ENCODE data around the gene RARRES2. TPM values are rescaled to one million over a fixed set of nuclear protein-coding genes. Genes with fewer than 3 reads are reported as not detected.

RARRES2 gene
- total RNA-seq, 1 experiment from 2014 or later: not detected

- no peak for DNase-seq (ENCODE audit: unreplicated experiment)
- Mint-ChIP-seq H3K36me3 (ENCODE audit: insufficient read depth, unreplicated experiment) (no peaks in the 10 kb centered on the region), H3K27me3 (ENCODE audit: insufficient read depth, unreplicated experiment) (no peaks in the 10 kb centered on the region), H3K4me1 (ENCODE audit: insufficient read depth, unreplicated experiment) (no peaks in the 10 kb centered on the region), H3K4me3 (ENCODE audit: unreplicated experiment) (no peak overlapping the region), H3K9me3 (ENCODE audit: unreplicated experiment) (no peaks in the 10 kb centered on the region), H3K27ac (ENCODE audit: low read depth, unreplicated experiment) (no peak overlapping the region)
- intact Hi-C loops (cut with micrococcal nuclease): no loop called here
- ChIA-PET CTCF (interaction anchor here (0.7 to 1.3 kb wide), 3 partner anchors 59 to 1819 kb away, joined by 3 to 4 read pairs (median 3); no protein-coding TSS in a partner anchor), POLR2A (no interaction called here)
- no peak for TF ChIP-seq CTCF (IDR thresholded peaks at IDR 0.05; ENCODE audit: unreplicated experiment)
- BruUV-seq (replicated peaks): no TSS peak
Observed at GRCh38 chr7:150361807-150362621, 20.6 kb upstream of the RARRES2 start.

- ChIA-PET CTCF (interaction anchor here (0.7 to 1.2 kb wide), 2 partner anchors 88 to 1819 kb away, joined by 3 to 4 read pairs; no protein-coding TSS in a partner anchor), POLR2A (interaction anchor here (0.6 kb wide), 1 partner anchor 9 kb away, joined by 3 read pairs; no protein-coding TSS in a partner anchor)
- TF ChIP-seq CTCF (IDR thresholded peaks at IDR 0.05; ENCODE audit: unreplicated experiment): no peak
- no peak overlapping the region for H3K27ac Mint-ChIP-seq (ENCODE audit: low read depth, unreplicated experiment)
- DNase-seq (ENCODE audit: unreplicated experiment): no peak
- BruUV-seq (replicated peaks): no TSS peak
- no peaks in the 10 kb centered on the region for H3K9me3 Mint-ChIP-seq (ENCODE audit: unreplicated experiment)
- H3K27me3 Mint-ChIP-seq (ENCODE audit: insufficient read depth, unreplicated experiment): no peaks in the 10 kb centered on the region
- no peaks in the 10 kb centered on the region for H3K36me3 Mint-ChIP-seq (ENCODE audit: insufficient read depth, unreplicated experiment)
- intact Hi-C loops (cut with micrococcal nuclease): no loop called here
- no peak overlapping the region for H3K4me3 Mint-ChIP-seq (ENCODE audit: unreplicated experiment)
- H3K4me1 Mint-ChIP-seq (ENCODE audit: insufficient read depth, unreplicated experiment): no peaks in the 10 kb centered on the region
Observed at GRCh38 chr7:150361402-150361801, 20.0 kb upstream of the RARRES2 start.

GRCh38 chr7:150360363-150361058 is 19.1 kb upstream of the RARRES2 start:
- intact Hi-C loops (cut with micrococcal nuclease): no loop called here
- POLR2A ChIA-PET: no interaction called here
- Mint-ChIP-seq H3K27me3 (ENCODE audit: insufficient read depth, unreplicated experiment) (no peaks in the 10 kb centered on the region), H3K4me3 (ENCODE audit: unreplicated experiment) (no peak overlapping the region), H3K4me1 (ENCODE audit: insufficient read depth, unreplicated experiment) (no peaks in the 10 kb centered on the region), H3K27ac (ENCODE audit: low read depth, unreplicated experiment) (no peak overlapping the region), H3K9me3 (ENCODE audit: unreplicated experiment) (no peaks in the 10 kb centered on the region), H3K36me3 (ENCODE audit: insufficient read depth, unreplicated experiment) (no peaks in the 10 kb centered on the region)
- DNase-seq (ENCODE audit: unreplicated experiment): no peak
- TF ChIP-seq CTCF (IDR thresholded peaks at IDR 0.05; ENCODE audit: unreplicated experiment): no peak
- no TSS peak for BruUV-seq (replicated peaks)
- CTCF ChIA-PET: no interaction called here

- no peak for DNase-seq (ENCODE audit: unreplicated experiment)
- no TSS peak for BruUV-seq (replicated peaks)
- ChIA-PET CTCF (no interaction called here), POLR2A (no interaction called here)
- Mint-ChIP-seq H3K4me3 (ENCODE audit: unreplicated experiment) (no peak overlapping the region), H3K9me3 (ENCODE audit: unreplicated experiment) (no peaks in the 10 kb centered on the region), H3K27me3 (ENCODE audit: insufficient read depth, unreplicated experiment) (no peaks in the 10 kb centered on the region), H3K4me1 (ENCODE audit: insufficient read depth, unreplicated experiment) (no peaks in the 10 kb centered on the region), H3K36me3 (ENCODE audit: insufficient read depth, unreplicated experiment) (no peaks in the 10 kb centered on the region), H3K27ac (ENCODE audit: low read depth, unreplicated experiment) (no peak overlapping the region)
- intact Hi-C loops (cut with micrococcal nuclease): no loop called here
- no peak for TF ChIP-seq CTCF (IDR thresholded peaks at IDR 0.05; ENCODE audit: unreplicated experiment)
Observed at GRCh38 chr7:150359622-150360362, 18.4 kb upstream of the RARRES2 start.
